Neural cell (in vitro differentiated cells): Measurements from ENCODE around the gene HPS4. TPM values are rescaled to one million over a fixed set of nuclear protein-coding genes. Genes with fewer than 3 reads are reported as not detected.
"Not testable (repeated sequence)": the region's sequence is repeated elsewhere in the genome, so short reads cannot be mapped to it uniquely, and the experiment has no call there.

ENCODE experiments used
- H2AFZ ChIP-seq: fragments of 200-600, 300-800 bp; sonication (generic), shearing (Covaris generic); 2 replicates; pipeline ENCODE4 v1.6.0; 2014; ENCODE audit warnings: low read depth, mild to moderate bottlenecking, antibody characterized with exemption, low read length, moderate library complexity
- H3F3A ChIP-seq: fragments of 200-600 bp; shearing (Covaris generic); 2 replicates; pipeline ENCODE4 v1.6.1; 2016; ENCODE audit warnings: mild to moderate bottlenecking, moderate library complexity, mixed read lengths, antibody characterized with exemption, low read length; ENCODE audit not compliant: insufficient read depth, poor library complexity, severe bottlenecking
- H3K27ac ChIP-seq: fragments of 200-600, 300-800 bp; sonication (generic), shearing (Covaris generic); 2 replicates; pipeline ENCODE4 v1.5.1; 2014; ENCODE audit warnings: mild to moderate bottlenecking, low read length, moderate library complexity
- H3K27me3 ChIP-seq: fragments of 300-800, 200-600 bp; sonication (generic), shearing (Covaris generic); 2 replicates; pipeline ENCODE4 v1.6.0; 2014; ENCODE audit warnings: mild to moderate bottlenecking, low read depth, low read length, moderate library complexity; ENCODE audit not compliant: insufficient read depth
- H3K36me3 ChIP-seq: fragments of 300-800, 200-600 bp; sonication (generic), shearing (Covaris generic); 2 replicates; pipeline ENCODE4 v1.5.1; 2014; ENCODE audit warnings: mild to moderate bottlenecking, antibody characterized with exemption, low read length, moderate library complexity; ENCODE audit not compliant: insufficient read depth
- H3K4me2 ChIP-seq: fragments of 300-800, 200-600 bp; sonication (generic), shearing (Covaris generic); 2 replicates; pipeline ENCODE4 v1.6.0; 2014; ENCODE audit warnings: mild to moderate bottlenecking, low read length
- H3K4me3 ChIP-seq: fragments of 300-800, 200-600 bp; sonication (generic), shearing (Covaris generic); 2 replicates; pipeline ENCODE4 v1.5.1; 2014; ENCODE audit warnings: mild to moderate bottlenecking, low read length, moderate library complexity
- H3K79me2 ChIP-seq: fragments of 200-600 bp; shearing (Covaris generic); replicated peaks from 2 replicates; pipeline ENCODE4 v1.6.0; 2014; ENCODE audit warnings: mild to moderate bottlenecking, low read length, moderate library complexity; ENCODE audit not compliant: insufficient read depth
- H3K9ac ChIP-seq: fragments of 300-800, 200-600 bp; sonication (generic), shearing (Covaris generic); 2 replicates; pipeline ENCODE4 v1.6.1; 2016; ENCODE audit warnings: mild to moderate bottlenecking, low read length, mixed read lengths
- H3K9me2 ChIP-seq: fragments of 200-600 bp; shearing (Covaris generic); 2 replicates; pipeline ENCODE4 v1.6.1; 2016; ENCODE audit warnings: mild to moderate bottlenecking, low read length, mixed read lengths; ENCODE audit not compliant: insufficient read depth
- H3K9me3 ChIP-seq: fragments of 200-600, 300-800 bp; sonication (generic), shearing (Covaris generic); 2 replicates; pipeline ENCODE4 v1.6.1; 2016; ENCODE audit warnings: mild to moderate bottlenecking, mixed run types, low read length, moderate library complexity, mixed read lengths
- H4K20me1 ChIP-seq: fragments of 200-600 bp; shearing (Covaris generic); 2 replicates; pipeline ENCODE4 v1.6.1; 2016; ENCODE audit warnings: mild to moderate bottlenecking, mixed run types; ENCODE audit not compliant: insufficient read depth
- CTCF ChIP-seq: fragments of 450-650 bp; IDR thresholded peaks from 2 replicates; pipeline ENCODE4 v1.5.1; 2014; ENCODE audit warnings: antibody characterized with exemption, mild to moderate bottlenecking, moderate library complexity; ENCODE audit not compliant: poor library complexity, severe bottlenecking
- EP300 ChIP-seq: fragments of 450-650 bp; conservative IDR thresholded peaks from 2 replicates; pipeline ENCODE4 v1.6.1; 2014; ENCODE audit warnings: antibody characterized with exemption, mild to moderate bottlenecking, moderate library complexity; ENCODE audit not compliant: poor library complexity, severe bottlenecking
- EZH2 ChIP-seq: fragments of 200-600, 300-800 bp; shearing (Covaris generic), sonication (generic); IDR thresholded peaks from 2 replicates; pipeline ENCODE4 v1.6.1; 2014; ENCODE audit warnings: antibody characterized with exemption, low read length, borderline replicate concordance, mild to moderate bottlenecking; ENCODE audit not compliant: insufficient read depth, poor library complexity, severe bottlenecking
- MXI1 ChIP-seq: fragments of 450-650 bp; conservative IDR thresholded peaks from 2 replicates; pipeline ENCODE4 v1.6.1; 2014; ENCODE audit warnings: antibody characterized with exemption, mild to moderate bottlenecking; ENCODE audit not compliant: poor library complexity, severe bottlenecking
- POLR2AphosphoS5 ChIP-seq: IDR thresholded peaks from 2 replicates; pipeline ENCODE4 v1.6.1; 2012
- RAD21 ChIP-seq: fragments of 450-650 bp; conservative IDR thresholded peaks from 2 replicates; pipeline ENCODE4 v1.6.1; 2014; ENCODE audit warnings: antibody characterized with exemption, mild to moderate bottlenecking, moderate library complexity
- REST ChIP-seq: IDR thresholded peaks from 2 replicates; pipeline ENCODE4 v1.6.1; 2012; ENCODE audit warnings: borderline replicate concordance
- SMC3 ChIP-seq: fragments of 450-650 bp; conservative IDR thresholded peaks from 2 replicates; pipeline ENCODE4 v1.6.1; 2014; ENCODE audit warnings: antibody characterized with exemption, mild to moderate bottlenecking, moderate library complexity; ENCODE audit not compliant: poor library complexity
- TAF1 ChIP-seq: IDR thresholded peaks from 2 replicates; pipeline ENCODE4 v1.6.1; 2012; ENCODE audit warnings: low read depth
- polyA plus RNA-seq: library from polyadenylated mRNA; depleted of rRNA; stranded (reverse); fragments of >200 nt; gene quantifications from 2 replicates; pipeline ENCODE4 v1.2.3, GENCODE V29; 2014

HPS4 gene
- polyA plus RNA-seq, 1 donor from 2014 or later = 54.1 TPM

GRCh38 chr22:26528518-26528917, 44.9 kb upstream of the HPS4 start:
- not testable (repeated sequence) for H3K36me3 ChIP-seq

GRCh38 chr22:26527574-26528465, 44.2 kb upstream of the HPS4 start:
- Histone ChIP-seq H3K9ac (no peak overlapping the region), H3K36me3 (no peaks in the 10 kb centered on the region), H4K20me1 (no peaks in the 10 kb centered on the region), H3K9me3 (no peaks in the 10 kb centered on the region), H3K9me2 (no peaks in the 10 kb centered on the region), H2AFZ (no peak overlapping the region), H3K27me3 (no peaks in the 10 kb centered on the region), H3F3A (no peaks in the 10 kb centered on the region), H3K27ac (no peak overlapping the region), H3K79me2 (no peaks in the 10 kb centered on the region), H3K4me3 (no peak overlapping the region), H3K4me2 (no peak overlapping the region)
- TF ChIP-seq TAF1 = no peak
- TF ChIP-seq EP300 = no peak
- TF ChIP-seq EZH2 = no peak
- TF ChIP-seq CTCF = no peak
- TF ChIP-seq POLR2AphosphoS5 = no peak
- no peak for TF ChIP-seq REST
- no peak for TF ChIP-seq SMC3
- TF ChIP-seq RAD21 = no peak
- TF ChIP-seq MXI1 = no peak

More at GRCh38 chr22:26528518-26528917, 44.9 kb upstream of the HPS4 start:
- not testable (repeated sequence) for H3K9me2 ChIP-seq, H4K20me1 ChIP-seq, H3K79me2 ChIP-seq, H2AFZ ChIP-seq, H3K4me3 ChIP-seq, H3K4me2 ChIP-seq, H3K27ac ChIP-seq, H3K9ac ChIP-seq, H3K9me3 ChIP-seq, H3K27me3 ChIP-seq, H3F3A ChIP-seq
